K562 (cell line): ENCODE data around the gene IMPG1. TPM values are rescaled to one million over a fixed set of nuclear protein-coding genes. Genes with fewer than 3 reads are reported as not detected.

Experiments
- ATAC-seq: fragments of 200-7000 bp; cut with Tn5 transposase; 3 replicates; pipeline ENCODE4 v1.9.1; 2020; ENCODE audit warnings: moderate library complexity
- BruUV-seq: library from RNA; stranded (reverse); fragments of 400-500 nt; replicated peaks from 2 replicates; lab custom pipeline; 2021; lab: Mats Ljungman, UMichigan
- CTCF ChIA-PET: fragments of 300-600 bp; formaldehyde crosslinking; extraction: SDS; loops from one replicate; lab custom pipeline; 2021; ENCODE audit warnings: low intra/inter-chr PET ratio; lab: Yijun Ruan, JAX
- POLR2A ChIA-PET: fragments of 300-600, 350-650 bp; sonication (Branson Sonifier 250); formaldehyde crosslinking; extraction: SDS; loops from one replicate; lab custom pipeline; 2021; ENCODE audit warnings: antibody characterized with exemption, inconsistent platforms; lab: Yijun Ruan, JAX
- DNase-seq, 4 experiments: peaks; one replicate each; pipeline versions ENCODE4 v3.0.0 to v3.0.0-alpha.2; 2011 to 2018; ENCODE audit warnings: low spot score in 3 of 4, mixed read lengths in 3 of 4; ENCODE audit errors: extremely low read depth in 1 of 4
- FAIRE-seq: peaks from 2 replicates; lab custom pipeline; 2011; peaks lifted over from hg19 to GRCh38; lab: Jason Lieb, UNC
- H2AFZ ChIP-seq: 2 replicates; pipeline ENCODE4 v1.6.0; 2011; ENCODE audit warnings: low read depth, low read length, control low read depth, inconsistent platforms
- H3K27ac ChIP-seq: fragments of 200-600 bp; 3 replicates; pipeline ENCODE4 v1.8.0; 2011; ENCODE audit warnings: low read depth, mild to moderate bottlenecking, control low read depth, inconsistent platforms, low read length, moderate library complexity, mixed read lengths; ENCODE audit errors: extremely low read depth
- H3K27me3 ChIP-seq, 2 experiments: fragments of 300-600 bp in 1 of 2; 2 replicates in 1 of 2; 3 replicates in 1 of 2; pipeline versions ENCODE4 v1.6.0 to v1.8.0; 2011; ENCODE audit warnings: inconsistent platforms in 2 of 2, low read length in 2 of 2, mild to moderate bottlenecking in 1 of 2, mixed read lengths in 1 of 2, moderate library complexity in 1 of 2; ENCODE audit not compliant: control insufficient read depth in 2 of 2, insufficient read depth in 2 of 2
- H3K36me3 ChIP-seq: fragments of 300-600 bp; 3 replicates; pipeline ENCODE4 v1.8.0; 2011; ENCODE audit warnings: mild to moderate bottlenecking, low read length, inconsistent platforms; ENCODE audit not compliant: control insufficient read depth, insufficient read depth
- H3K4me1 ChIP-seq, 2 experiments: fragments of 200-600 bp in 1 of 2; replicated peaks in 1 of 2; 2 replicates in 1 of 2; 3 replicates in 1 of 2; pipeline versions ENCODE4 v1.5.1 to v1.8.0; 2011; ENCODE audit warnings: inconsistent platforms in 2 of 2, low read length in 2 of 2, mild to moderate bottlenecking in 1 of 2, mixed read lengths in 1 of 2, moderate library complexity in 1 of 2; ENCODE audit not compliant: control insufficient read depth in 2 of 2, insufficient read depth in 2 of 2
- H3K4me2 ChIP-seq: 2 replicates; pipeline ENCODE4 v1.6.1; 2011; ENCODE audit warnings: low read length, control low read depth, inconsistent platforms, mixed read lengths; ENCODE audit not compliant: insufficient read depth
- H3K4me3 ChIP-seq: fragments of 200-600 bp; sonication (generic), shearing (Covaris generic); 2 replicates; pipeline ENCODE4 v1.5.1; 2016; ENCODE audit warnings: control low read depth, inconsistent platforms
- H3K79me2 ChIP-seq: fragments of 200-600 bp; 3 replicates; pipeline ENCODE4 v1.8.0; 2011; ENCODE audit warnings: low read length, inconsistent platforms; ENCODE audit not compliant: control insufficient read depth, insufficient read depth
- H3K9ac ChIP-seq, 2 experiments: 2 replicates each; pipeline versions ENCODE4 v1.6.0 to v1.6.1; 2011; ENCODE audit warnings: low read depth in 2 of 2, low read length in 2 of 2, control low read depth in 1 of 2, inconsistent platforms in 1 of 2, mild to moderate bottlenecking in 1 of 2, mixed read lengths in 1 of 2; ENCODE audit not compliant: insufficient read depth in 1 of 2
- H3K9me1 ChIP-seq: one replicate; pipeline ENCODE4 v1.6.0; 2011; ENCODE audit warnings: inconsistent platforms, mild to moderate bottlenecking, low read length, moderate library complexity; ENCODE audit not compliant: control insufficient read depth, insufficient read depth
- H3K9me3 ChIP-seq: replicated peaks from 2 replicates; pipeline ENCODE4 v1.5.1; 2011; ENCODE audit warnings: low read depth, low read length, inconsistent platforms; ENCODE audit not compliant: control insufficient read depth, insufficient read depth
- H4K20me1 ChIP-seq: replicated peaks from 2 replicates; pipeline ENCODE4 v1.6.1; 2011; ENCODE audit warnings: low read length, inconsistent platforms, mixed read lengths; ENCODE audit not compliant: control insufficient read depth, insufficient read depth
- CTCF ChIP-seq, 3 experiments: IDR thresholded peaks in 2 of 3; conservative IDR thresholded peaks in 1 of 3; 2 replicates each; pipeline ENCODE4 v1.5.1; 2011 to 2012; ENCODE audit warnings: low read length in 3 of 3, mild to moderate bottlenecking in 3 of 3, control low read depth in 2 of 3, improper control_type of control experiment in 1 of 3, inconsistent platforms in 1 of 3, low read depth in 1 of 3, mixed read lengths in 1 of 3, moderate library complexity in 1 of 3; ENCODE audit not compliant: insufficient read depth in 2 of 3
- MAX ChIP-seq: sonication (generic); formaldehyde crosslinking; IDR thresholded peaks from 2 replicates; pipeline ENCODE4 v1.9.0; 2022; ENCODE audit warnings: mild to moderate bottlenecking, missing genetic modification reagents
- PHTF2 ChIP-seq: fragments of 250-450 bp; sonication (Bioruptor Pico); IDR thresholded peaks from 2 replicates; pipeline ENCODE4 v1.5.0; 2021; ENCODE audit warnings: mild to moderate bottlenecking
- RAD21 ChIP-seq, 2 experiments: fragments of 250-450 bp in 1 of 2; fragments of 450-650 bp in 1 of 2; sonication (Bioruptor Pico) in 1 of 2; formaldehyde crosslinking in 1 of 2; IDR thresholded peaks in 1 of 2; conservative IDR thresholded peaks in 1 of 2; 2 replicates each; pipeline versions ENCODE4 v1.4.0 to v1.8.0; 2020 to 2022; ENCODE audit warnings: mild to moderate bottlenecking in 2 of 2, moderate library complexity in 1 of 2
- SMC3 ChIP-seq: conservative IDR thresholded peaks from 2 replicates; pipeline ENCODE4 v1.6.1; 2011; ENCODE audit warnings: low read depth, low read length, improper control_type of control experiment; ENCODE audit not compliant: insufficient read depth
- U2AF1 ChIP-seq: fragments of 200-400 bp; formaldehyde crosslinking; optimal IDR thresholded peaks from 2 replicates; pipeline ENCODE3; 2017; ENCODE audit warnings: mild to moderate bottlenecking, low read depth, low read length, moderate library complexity
- WGBS: fragments of 100-300 bp; shearing (Covaris generic); methylation state at CpG from one replicate; pipeline ENCODE4 v1.1.6; 2016; ENCODE audit warnings: low coverage, mixed read lengths; ENCODE audit not compliant: insufficient coverage; ENCODE audit errors: missing lambda C conversion rate; 5-methylcytosine and 5-hydroxymethylcytosine counted together
- in situ Hi-C: fragments of 300-500 bp; cut with MboI; formaldehyde crosslinking; loops from 4 replicates; pipeline ENCODE4 v1.15.0; 2018; ENCODE audit warnings: inconsistent platforms, mixed read lengths
- intact Hi-C: fragments of 100-400 bp; cut with micrococcal nuclease; formaldehyde crosslinking; loops from 2 replicates; pipeline ENCODE4 v1.14.2; 2022
- polyA plus RNA-seq, 8 experiments: library from polyadenylated mRNA; depleted of rRNA in 4 of 8; stranded (reverse) in 5 of 8; unstranded in 3 of 8; fragments of >200 nt; fragmentation: Nextera tagmentation in 2 of 8; fragmentation: Illumina TruSeq in 1 of 8; extraction: Ambion mirVana in 2 of 8; extraction: Trizol in 1 of 8; gene quantifications; 2 replicates each; pipeline versions ENCODE4 v1.2.1 to v1.2.3, GENCODE V29; 2011 to 2014; ENCODE audit warnings: inconsistent platforms in 1 of 8, missing spikeins in 1 of 8
- total RNA-seq, 7 experiments: library from RNA; depleted of rRNA in 6 of 7; stranded (reverse); fragments of >200 nt in 6 of 7; fragmentation: Illumina TruSeq in 2 of 7; extraction: Trizol in 2 of 7; gene quantifications; 2 replicates each; pipeline versions ENCODE4 v1.2.1 to v1.2.3, GENCODE V29; 2011 to 2021; ENCODE audit warnings: low replicate concordance in 1 of 7
- TF ChIP-seq, protein P1 (sequence below), 2 experiments: fragments of 450-650 bp; formaldehyde crosslinking in 1 of 2; IDR thresholded peaks; 2 replicates each; pipeline versions ENCODE4 v1.4.0 to v1.6.1; 2014 to 2020; ENCODE audit warnings: mild to moderate bottlenecking in 2 of 2, borderline replicate concordance in 1 of 2, low read depth in 1 of 2

Gene IMPG1
- total and polyA plus RNA-seq, 9 of the 15 experiments (the other 6 are each of a cell fraction or from before 2014, with no cell fraction given): not detected

- H3K79me2 ChIP-seq: no peaks in the 10 kb centered on the region
- TF ChIP-seq PHTF2 (CRISPR knock-in tag) (no peak), RAD21 (CRISPR knock-in tag; conservative IDR thresholded peaks at IDR 0.05 in 1 of 2, IDR thresholded peaks at IDR 0.05 in 1 of 2) (peak; percentile 61 to 74), CTCF (IDR thresholded peaks at IDR 0.05 in 2 of 3, conservative IDR thresholded peaks at IDR 0.05 in 1 of 3; ENCODE audit: insufficient read depth in 2 of 3, low read depth in 1 of 3, low read length in 3 of 3) (peak; percentile 51 to 76 (median 74)), MAX (CRISPR knock-in tag) (no peak), U2AF1 (no peak), SMC3 (peak; percentile 46)
- TF ChIP-seq, protein P1, sequence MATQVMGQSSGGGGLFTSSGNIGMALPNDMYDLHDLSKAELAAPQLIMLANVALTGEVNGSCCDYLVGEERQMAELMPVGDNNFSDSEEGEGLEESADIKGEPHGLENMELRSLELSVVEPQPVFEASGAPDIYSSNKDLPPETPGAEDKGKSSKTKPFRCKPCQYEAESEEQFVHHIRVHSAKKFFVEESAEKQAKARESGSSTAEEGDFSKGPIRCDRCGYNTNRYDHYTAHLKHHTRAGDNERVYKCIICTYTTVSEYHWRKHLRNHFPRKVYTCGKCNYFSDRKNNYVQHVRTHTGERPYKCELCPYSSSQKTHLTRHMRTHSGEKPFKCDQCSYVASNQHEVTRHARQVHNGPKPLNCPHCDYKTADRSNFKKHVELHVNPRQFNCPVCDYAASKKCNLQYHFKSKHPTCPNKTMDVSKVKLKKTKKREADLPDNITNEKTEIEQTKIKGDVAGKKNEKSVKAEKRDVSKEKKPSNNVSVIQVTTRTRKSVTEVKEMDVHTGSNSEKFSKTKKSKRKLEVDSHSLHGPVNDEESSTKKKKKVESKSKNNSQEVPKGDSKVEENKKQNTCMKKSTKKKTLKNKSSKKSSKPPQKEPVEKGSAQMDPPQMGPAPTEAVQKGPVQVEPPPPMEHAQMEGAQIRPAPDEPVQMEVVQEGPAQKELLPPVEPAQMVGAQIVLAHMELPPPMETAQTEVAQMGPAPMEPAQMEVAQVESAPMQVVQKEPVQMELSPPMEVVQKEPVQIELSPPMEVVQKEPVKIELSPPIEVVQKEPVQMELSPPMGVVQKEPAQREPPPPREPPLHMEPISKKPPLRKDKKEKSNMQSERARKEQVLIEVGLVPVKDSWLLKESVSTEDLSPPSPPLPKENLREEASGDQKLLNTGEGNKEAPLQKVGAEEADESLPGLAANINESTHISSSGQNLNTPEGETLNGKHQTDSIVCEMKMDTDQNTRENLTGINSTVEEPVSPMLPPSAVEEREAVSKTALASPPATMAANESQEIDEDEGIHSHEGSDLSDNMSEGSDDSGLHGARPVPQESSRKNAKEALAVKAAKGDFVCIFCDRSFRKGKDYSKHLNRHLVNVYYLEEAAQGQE (IDR thresholded peaks at IDR 0.05; ENCODE audit: borderline replicate concordance): peak; percentile 44; the same call in 1 of the 2 replicates
- TF ChIP-seq, protein P1 (CRISPR knock-in tag; IDR thresholded peaks at IDR 0.05; ENCODE audit: low read depth): no peak
Measured at GRCh38 chr6:75934643-75935472, 137.6 kb downstream of the IMPG1 start.

More at GRCh38 chr6:75934643-75935472, 137.6 kb downstream of the IMPG1 start:
- Histone ChIP-seq H3K27ac (no peak overlapping the region), H3K4me3 (no peak overlapping the region), H3K9me1 (no peaks in the 10 kb centered on the region), H4K20me1 (no peaks in the 10 kb centered on the region), H3K27me3 (no peaks in the 10 kb centered on the region), H3K36me3 (no peaks in the 10 kb centered on the region), H2AFZ (no peak overlapping the region), H3K9me3 (no peaks in the 10 kb centered on the region), H3K4me2 (no peak overlapping the region; the same call in 1 of the 2 replicates), H3K4me1 (peaks cover 0 to 6% of the 10 kb centered on the region in 2 experiments; a peak in 2 of 5 replicates), H3K9ac (peak overlapping the region in 1 of 2 experiments; percentile 45; a peak in 1 of 4 replicates)
- peak; percentile 90 for ATAC-seq
- ChIA-PET CTCF (interaction anchor here (0.6 kb wide), 1 partner anchor 473 kb away, joined by 4 read pairs; no protein-coding TSS in a partner anchor), POLR2A (no interaction called here)
- FAIRE-seq: peak; percentile 82
- DNase-seq: peak; percentile 38 to 67 (median 56)
- 9% methylated on average over 32 of the region's 32 CpGs for WGBS
- in situ Hi-C loops: loop anchor here (25.0 kb wide), 1 partner anchor 1527 kb away; the partner anchor contains the start of gene HTR1B
- no TSS peak for BruUV-seq
- intact Hi-C loops: loop anchor here (2.0 to 10.0 kb wide), 4 partner anchors 42 to 1522 kb away; no protein-coding TSS in a partner anchor
